ENCODE measurements around the gene TSPYL6. TPM values are rescaled to one million over a fixed set of nuclear protein-coding genes. Genes with fewer than 3 reads are reported as not detected.
A peak's percentile ranks its signal among the peaks of the same experiment; 100 is the strongest.

Gene TSPYL6
- total RNA-seq, 4 donors from 2014 or later, result 0.31 TPM; not detected in 3

DNA sequence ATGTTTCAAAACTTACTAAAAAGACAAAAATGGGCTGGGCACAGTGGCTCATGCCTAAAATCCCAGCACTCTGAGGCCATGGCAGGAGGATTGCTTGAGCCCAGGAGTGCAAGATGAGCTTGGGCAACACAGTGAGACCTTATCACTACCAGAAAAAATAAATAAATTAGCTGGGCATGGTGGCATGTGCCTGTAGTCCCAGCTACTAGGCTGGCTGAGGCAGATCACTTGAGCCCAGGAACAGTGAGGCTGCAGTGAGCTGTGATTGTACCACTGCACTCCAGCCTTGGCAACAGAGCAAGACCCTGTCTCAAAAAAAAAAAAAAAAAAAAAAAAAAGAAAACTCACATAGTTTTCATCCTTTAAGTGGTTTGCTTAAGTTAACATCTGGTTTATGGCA lies 6.4 kb downstream of the TSPYL6 start:
- H3K36me3 ChIP-seq, result no peaks in the 10 kb centered on the region
- H3K4me1 ChIP-seq, result peaks cover 0 to 16% (median 8%) of the 10 kb centered on the region in 3 donors
- H3K27ac ChIP-seq, result no peak overlapping the region
- TF ChIP-seq, protein P1, sequence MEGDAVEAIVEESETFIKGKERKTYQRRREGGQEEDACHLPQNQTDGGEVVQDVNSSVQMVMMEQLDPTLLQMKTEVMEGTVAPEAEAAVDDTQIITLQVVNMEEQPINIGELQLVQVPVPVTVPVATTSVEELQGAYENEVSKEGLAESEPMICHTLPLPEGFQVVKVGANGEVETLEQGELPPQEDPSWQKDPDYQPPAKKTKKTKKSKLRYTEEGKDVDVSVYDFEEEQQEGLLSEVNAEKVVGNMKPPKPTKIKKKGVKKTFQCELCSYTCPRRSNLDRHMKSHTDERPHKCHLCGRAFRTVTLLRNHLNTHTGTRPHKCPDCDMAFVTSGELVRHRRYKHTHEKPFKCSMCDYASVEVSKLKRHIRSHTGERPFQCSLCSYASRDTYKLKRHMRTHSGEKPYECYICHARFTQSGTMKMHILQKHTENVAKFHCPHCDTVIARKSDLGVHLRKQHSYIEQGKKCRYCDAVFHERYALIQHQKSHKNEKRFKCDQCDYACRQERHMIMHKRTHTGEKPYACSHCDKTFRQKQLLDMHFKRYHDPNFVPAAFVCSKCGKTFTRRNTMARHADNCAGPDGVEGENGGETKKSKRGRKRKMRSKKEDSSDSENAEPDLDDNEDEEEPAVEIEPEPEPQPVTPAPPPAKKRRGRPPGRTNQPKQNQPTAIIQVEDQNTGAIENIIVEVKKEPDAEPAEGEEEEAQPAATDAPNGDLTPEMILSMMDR (IDR thresholded peaks at IDR 0.05), result no peak
- TF ChIP-seq POLR2A (IDR thresholded peaks at IDR 0.05) (no peak), EP300 (IDR thresholded peaks at IDR 0.05) (no peak), POLR2AphosphoS5 (IDR thresholded peaks at IDR 0.05) (no peak)
- H3K27me3 ChIP-seq, result no peaks in the 10 kb centered on the region
- H3K4me3 ChIP-seq, result no peak overlapping the region
- no peak for ATAC-seq
- H3K9me3 ChIP-seq, result no peaks in the 10 kb centered on the region

DNA sequence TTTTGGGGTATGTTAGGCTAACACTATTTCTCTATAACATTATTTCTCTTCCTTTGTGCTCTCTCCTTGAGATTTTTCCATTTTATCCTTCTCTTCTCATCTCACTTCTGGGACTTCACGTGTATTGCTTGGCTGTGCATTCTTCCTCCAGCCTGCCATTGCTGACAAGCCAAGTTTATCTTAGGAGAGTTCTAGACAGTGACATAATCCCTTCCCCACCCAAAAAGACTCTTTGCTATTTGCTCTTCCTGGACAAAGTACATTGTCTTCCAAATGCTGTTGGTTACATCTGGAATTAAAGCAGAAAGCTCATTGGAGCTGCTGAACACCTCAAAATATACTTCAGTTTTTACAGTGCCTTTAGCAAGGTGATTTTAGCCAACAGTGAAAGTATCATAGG lies 8.9 kb downstream of the TSPYL6 start:
- no peaks in the 10 kb centered on the region for H3K9me3 ChIP-seq
- H3K27me3 ChIP-seq, result no peaks in the 10 kb centered on the region
- 10 to 20% methylated on average over 1 of the region's 1 CpG for whole genome bisulfite sequencing, 2 donors (ENCODE audit: low coverage in 1 of 2)
- no peaks in the 10 kb centered on the region for H3K36me3 ChIP-seq
- H3K27ac ChIP-seq, result peak overlapping the region in 2 of 4 donors; percentile 40 to 62
- H3K4me1 ChIP-seq, result peaks cover 0 to 17% (median 8%) of the 10 kb centered on the region in 3 donors
- peak; percentile 66 for ATAC-seq
- H3K4me3 ChIP-seq, result no peak overlapping the region
- TF ChIP-seq, protein P1 (IDR thresholded peaks at IDR 0.05), result no peak

DNA sequence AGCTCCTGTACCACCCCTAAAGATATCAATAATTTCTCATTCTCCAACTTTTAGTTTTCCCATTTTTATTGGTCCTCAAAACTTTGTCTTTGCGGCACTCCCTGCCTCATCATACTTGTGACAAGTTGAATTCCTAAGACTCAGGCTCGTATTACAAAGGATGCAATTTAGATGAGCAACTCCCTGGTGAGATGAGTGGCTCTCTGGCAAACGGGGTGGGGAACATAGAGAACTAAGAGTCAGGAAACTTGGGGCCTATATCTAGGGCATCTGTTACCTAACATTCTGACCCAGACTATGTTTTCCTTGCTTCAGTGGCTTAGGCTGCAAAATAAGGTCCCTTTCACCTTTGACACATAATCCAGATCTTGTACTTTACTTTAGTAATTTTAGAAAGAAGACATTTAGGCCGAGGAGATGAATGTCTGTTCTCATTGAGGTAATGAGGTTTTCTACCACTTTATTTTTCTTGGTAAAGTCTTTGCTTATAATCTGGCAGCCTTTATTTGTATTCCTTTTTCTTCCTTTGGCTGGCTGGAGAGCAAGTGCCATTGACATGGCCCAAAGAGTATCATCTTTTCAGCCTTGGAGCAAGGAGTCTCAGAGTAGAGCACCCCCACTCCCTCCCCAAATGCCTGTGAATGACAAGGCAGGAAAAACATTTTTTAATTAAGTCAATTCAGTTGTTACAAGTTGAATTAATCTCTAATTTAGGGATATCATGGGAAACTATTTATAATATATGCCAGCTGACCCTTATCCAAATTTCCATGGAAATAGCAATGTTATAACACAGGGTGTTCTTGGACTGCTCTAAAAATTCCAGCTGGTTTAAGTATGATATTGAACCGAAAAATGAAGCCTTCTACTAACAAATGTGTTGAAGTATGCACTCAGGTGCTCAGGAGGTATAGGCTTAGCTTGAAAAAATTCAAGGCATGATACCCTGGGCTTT lies 15.2 kb downstream of the TSPYL6 start:
- 4 to 31% methylated on average over 4 to 5 of the region's 5 CpGs for WGBS, 2 donors (ENCODE audit: low coverage in 1 of 2)
- no peak overlapping the region for H3K4me3 ChIP-seq
- no peaks in the 10 kb centered on the region for H3K36me3 ChIP-seq
- H3K9me3 ChIP-seq, result no peaks in the 10 kb centered on the region
- H3K4me1 ChIP-seq, result peaks cover 6 to 33% (median 13%) of the 10 kb centered on the region in 3 donors
- peak; percentile 92 for ATAC-seq
- H3K27me3 ChIP-seq, result no peaks in the 10 kb centered on the region
- peak overlapping the region; percentile 63 to 78 (median 74) for H3K27ac ChIP-seq
- peak; percentile 45 for TF ChIP-seq POLR2AphosphoS5 (IDR thresholded peaks at IDR 0.05)
- TF ChIP-seq, protein P1 (IDR thresholded peaks at IDR 0.05), result no peak
- TF ChIP-seq POLR2A (IDR thresholded peaks at IDR 0.05), result no peak

DNA sequence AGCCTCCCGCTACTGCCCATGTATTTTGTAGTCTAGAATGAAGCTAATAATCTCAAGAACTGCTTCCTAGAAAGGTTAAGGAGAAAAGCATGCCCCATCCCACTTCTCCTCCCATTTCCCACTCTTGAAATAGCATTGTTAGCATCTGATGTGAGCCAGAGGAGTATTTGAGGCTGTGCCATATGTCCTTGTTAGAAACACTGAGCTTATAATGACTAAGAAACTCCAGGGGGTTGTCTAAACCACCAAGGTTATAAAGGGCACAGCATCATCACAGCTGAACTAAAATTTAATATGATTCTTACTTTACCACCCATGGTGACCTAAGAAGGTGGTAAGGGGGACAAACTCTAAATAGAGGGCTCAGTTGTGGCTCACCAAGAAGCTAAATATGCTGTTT lies 16.6 kb downstream of the TSPYL6 start:
- WGBS, 2 donors (ENCODE audit: low coverage in 1 of 2), result 82 to 90% methylated on average over 1 of the region's 1 CpG
- peak overlapping the region; percentile 63 to 78 (median 74) for H3K27ac ChIP-seq
- peaks cover 6 to 33% (median 13%) of the 10 kb centered on the region in 3 donors for H3K4me1 ChIP-seq
- no peaks in the 10 kb centered on the region for H3K9me3 ChIP-seq
- TF ChIP-seq, protein P1 (IDR thresholded peaks at IDR 0.05), result no peak
- TF ChIP-seq POLR2A (IDR thresholded peaks at IDR 0.05) (no peak), POLR2AphosphoS5 (IDR thresholded peaks at IDR 0.05) (no peak), EP300 (IDR thresholded peaks at IDR 0.05) (no peak)
- H3K27me3 ChIP-seq, result no peaks in the 10 kb centered on the region
- no peak for ATAC-seq
- no peak overlapping the region for H3K4me3 ChIP-seq
- no peaks in the 10 kb centered on the region for H3K36me3 ChIP-seq

DNA sequence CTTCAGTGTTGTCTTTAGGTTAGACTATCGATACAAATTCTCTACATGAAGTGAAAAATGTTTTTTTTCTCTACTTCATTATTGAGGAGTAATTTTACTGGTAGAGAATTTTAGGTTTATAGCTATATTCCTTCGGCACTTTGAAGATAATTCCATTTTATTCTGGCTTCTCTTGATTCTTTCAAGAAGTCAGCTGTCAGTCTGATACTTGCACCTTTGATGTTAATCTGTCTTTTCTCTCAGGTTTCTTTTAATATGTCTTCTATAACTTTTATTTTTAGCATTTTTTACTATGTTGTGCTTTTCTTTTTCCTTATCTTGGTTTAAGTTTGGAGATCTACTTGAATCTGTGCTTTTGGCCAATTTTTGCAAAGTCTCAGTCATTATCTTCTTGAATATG lies 18.6 kb downstream of the TSPYL6 start:
- TF ChIP-seq EP300 (IDR thresholded peaks at IDR 0.05), result no peak
- no peaks in the 10 kb centered on the region for H3K9me3 ChIP-seq
- no peak for ATAC-seq
- H3K4me1 ChIP-seq, result peaks cover 6 to 33% (median 13%) of the 10 kb centered on the region in 3 donors
- no peak overlapping the region for H3K27ac ChIP-seq
- WGBS, 2 donors (ENCODE audit: low coverage in 1 of 2), result 86 to 100% methylated on average over 2 of the region's 2 CpGs
- H3K4me3 ChIP-seq, result no peak overlapping the region
- no peaks in the 10 kb centered on the region for H3K27me3 ChIP-seq
- H3K36me3 ChIP-seq, result no peaks in the 10 kb centered on the region
